ENCODE measurements around the gene INSYN1. TPM values are rescaled to one million over a fixed set of nuclear protein-coding genes. Genes with fewer than 3 reads are reported as not detected.

The INSYN1 gene
- total and polyA plus RNA-seq, 3 donors from 2014 or later, result 8.9 to 18.9 (median 15.9) TPM

- Histone ChIP-seq H3K27ac (no peak overlapping the region), H3K4me1 (peaks cover 4% of the 10 kb centered on the region), H3K4me3 (no peak overlapping the region), H3K27me3 (no peaks in the 10 kb centered on the region), H3K9me3 (no peaks in the 10 kb centered on the region), H3K36me3 (ENCODE audit: low read depth, missing control alignments) (no peaks in the 10 kb centered on the region)
- intact Hi-C loops (cut with DNase I; ENCODE audit: low total_unique reads), result no loop called here
- TF ChIP-seq POLR2A (IDR thresholded peaks at IDR 0.05) (no peak), CTCF (IDR thresholded peaks at IDR 0.05) (no peak)
- no peak for DNase-seq
- WGBS, 2 donors, result 76 to 92% methylated on average over 3 of the region's 3 CpGs
Measured at GRCh38 chr15:73782344-73782959, 29.3 kb upstream of the INSYN1 start.

GRCh38 chr15:73781038-73781925, 28.1 kb upstream of the INSYN1 start:
- no peak for TF ChIP-seq POLR2A (IDR thresholded peaks at IDR 0.05)
- TF ChIP-seq CTCF (IDR thresholded peaks at IDR 0.05), result peak; percentile 31 to 48 (median 40)
- H3K27me3 ChIP-seq, result no peaks in the 10 kb centered on the region
- no peaks in the 10 kb centered on the region for H3K4me1 ChIP-seq
- WGBS, 2 donors, result 66 to 68% methylated on average over 8 of the region's 8 CpGs
- intact Hi-C loops (cut with DNase I; ENCODE audit: low total_unique reads), result no loop called here
- DNase-seq, result peak; percentile 72
- no peaks in the 10 kb centered on the region for H3K36me3 ChIP-seq (ENCODE audit: low read depth, missing control alignments)
- no peaks in the 10 kb centered on the region for H3K9me3 ChIP-seq
- no peak overlapping the region for H3K4me3 ChIP-seq
- H3K27ac ChIP-seq, result no peak overlapping the region

- DNase-seq, result no peak
- peaks cover 2% of the 10 kb centered on the region for H3K4me1 ChIP-seq
- intact Hi-C loops (cut with DNase I; ENCODE audit: low total_unique reads), result no loop called here
- H3K27me3 ChIP-seq, result no peaks in the 10 kb centered on the region
- H3K4me3 ChIP-seq, result no peak overlapping the region
- H3K27ac ChIP-seq, result no peak overlapping the region
- TF ChIP-seq CTCF (IDR thresholded peaks at IDR 0.05) (no peak), POLR2A (IDR thresholded peaks at IDR 0.05) (no peak)
- 64 to 73% methylated on average over 3 of the region's 3 CpGs for WGBS, 2 donors
- H3K36me3 ChIP-seq (ENCODE audit: low read depth, missing control alignments), result no peaks in the 10 kb centered on the region
- H3K9me3 ChIP-seq, result no peaks in the 10 kb centered on the region
Measured at GRCh38 chr15:73779974-73780373, 26.8 kb upstream of the INSYN1 start.

- H3K36me3 ChIP-seq (ENCODE audit: low read depth, missing control alignments), result no peaks in the 10 kb centered on the region
- no peak for DNase-seq
- intact Hi-C loops (cut with DNase I; ENCODE audit: low total_unique reads), result no loop called here
- no peak overlapping the region for H3K4me3 ChIP-seq
- TF ChIP-seq CTCF (IDR thresholded peaks at IDR 0.05) (no peak), POLR2A (IDR thresholded peaks at IDR 0.05) (no peak)
- no peaks in the 10 kb centered on the region for H3K27me3 ChIP-seq
- peaks cover 6% of the 10 kb centered on the region for H3K4me1 ChIP-seq
- H3K27ac ChIP-seq, result no peak overlapping the region
- H3K9me3 ChIP-seq, result no peaks in the 10 kb centered on the region
Measured at GRCh38 chr15:73777741-73778140, 24.6 kb upstream of the INSYN1 start.
